Body of pancreas (tissue), 4 donors: ENCODE data around the gene AGPAT3.

Experiments used
- CTCF ChIP-seq, 7 experiments: fragments of 450-650 bp in 4 of 7; fragments of 200-600 bp in 3 of 7; sonication (generic) in 3 of 7; IDR thresholded peaks; one replicate each; pipeline ENCODE4 v1.5.1; 2016 to 2019; ENCODE audit warnings: antibody characterized with exemption in 7 of 7
- POLR2A ChIP-seq, 3 donors: fragments of 450-650 bp; IDR thresholded peaks; one replicate each; pipeline ENCODE4 v1.6.1; 2016; ENCODE audit warnings: antibody characterized with exemption in 3 of 3, mild to moderate bottlenecking in 2 of 3

GRCh38 chr21:44028287-44028659, 163.2 kb downstream of the AGPAT3 start:
- TF ChIP-seq CTCF (IDR thresholded peaks at IDR 0.05) (no peak), POLR2A (IDR thresholded peaks at IDR 0.05) (no peak)
